HG03103 (cell line): ENCODE measurements around the gene EIF4A3.

Experiments
- ATAC-seq: cut with Tn5 transposase; IDR thresholded peaks from one replicate; pipeline ENCODE4 v1.9.1; 2021; ENCODE audit warnings: low read depth; ENCODE audit not compliant: unreplicated experiment

EIF4A3 gene

GRCh38 chr17:80086081-80086480, 60.8 kb downstream of the EIF4A3 start:
- ATAC-seq = no peak

- no peak for ATAC-seq
These were observed 62.2 kb downstream of the EIF4A3 start for GRCh38 chr17:80084773-80085172.
